Sigmoid colon (tissue), 3 donors: ENCODE data around the gene TADA1.

Experiments
- CTCF ChIP-seq, 4 experiments: fragments of 450-650 bp in 3 of 4; fragments of 200-600 bp in 1 of 4; IDR thresholded peaks; one replicate each; pipeline ENCODE4 v1.5.1; 2016 to 2019; ENCODE audit warnings: antibody characterized with exemption in 4 of 4, mild to moderate bottlenecking in 3 of 4, moderate library complexity in 2 of 4
- POLR2A ChIP-seq, 2 donors: fragments of 450-650 bp; IDR thresholded peaks; one replicate each; pipeline ENCODE4 v1.6.1; 2016; ENCODE audit warnings: antibody characterized with exemption in 2 of 2, mild to moderate bottlenecking in 2 of 2, moderate library complexity in 2 of 2

GRCh38 chr1:166868639-166869038 is 7.4 kb downstream of the TADA1 start:
- TF ChIP-seq CTCF (IDR thresholded peaks at IDR 0.05): no peak
- TF ChIP-seq POLR2A (IDR thresholded peaks at IDR 0.05): no peak
